ENCODE results near the gene ADAMTSL5. TPM values are rescaled to one million over a fixed set of nuclear protein-coding genes. Genes with fewer than 3 reads are reported as not detected.

ADAMTSL5 gene
- total RNA-seq, 3 donors from 2014 or later = 2.7 to 3.5 (median 3.3) TPM

- no peak for ATAC-seq
- intact Hi-C loops (cut with DNase I, micrococcal nuclease) = no loop called here
- no peak for DNase-seq
- Histone ChIP-seq H3K9me3 (no peaks in the 10 kb centered on the region), H3K36me3 (ENCODE audit: low read depth) (no peaks in the 10 kb centered on the region), H3K4me1 (ENCODE audit: low read depth) (no peaks in the 10 kb centered on the region), H3K4me3 (no peak overlapping the region)
- no peak for TF ChIP-seq CTCF (IDR thresholded peaks at IDR 0.05)
These were observed 15.1 kb downstream of the ADAMTSL5 start for GRCh38 chr19:1497578-1498235.

- Histone ChIP-seq H3K36me3 (ENCODE audit: low read depth) (no peaks in the 10 kb centered on the region), H3K4me3 (no peak overlapping the region), H3K9me3 (no peaks in the 10 kb centered on the region), H3K4me1 (ENCODE audit: low read depth) (no peaks in the 10 kb centered on the region)
- intact Hi-C loops (cut with DNase I, micrococcal nuclease) = no loop called here
- DNase-seq = no peak
- TF ChIP-seq CTCF (IDR thresholded peaks at IDR 0.05) = no peak
- ATAC-seq = no peak
These were observed 15.9 kb downstream of the ADAMTSL5 start for GRCh38 chr19:1496714-1497577.

GRCh38 chr19:1495799-1496713, 16.8 kb downstream of the ADAMTSL5 start:
- no peak for ATAC-seq
- intact Hi-C loops (cut with DNase I, micrococcal nuclease) = no loop called here
- no peak for TF ChIP-seq CTCF (IDR thresholded peaks at IDR 0.05)
- peaks cover 6% of the 10 kb centered on the region for H3K4me1 ChIP-seq (ENCODE audit: low read depth)
- no peaks in the 10 kb centered on the region for H3K36me3 ChIP-seq (ENCODE audit: low read depth)
- DNase-seq = no peak
- no peaks in the 10 kb centered on the region for H3K9me3 ChIP-seq
- no peak overlapping the region for H3K4me3 ChIP-seq

DNA sequence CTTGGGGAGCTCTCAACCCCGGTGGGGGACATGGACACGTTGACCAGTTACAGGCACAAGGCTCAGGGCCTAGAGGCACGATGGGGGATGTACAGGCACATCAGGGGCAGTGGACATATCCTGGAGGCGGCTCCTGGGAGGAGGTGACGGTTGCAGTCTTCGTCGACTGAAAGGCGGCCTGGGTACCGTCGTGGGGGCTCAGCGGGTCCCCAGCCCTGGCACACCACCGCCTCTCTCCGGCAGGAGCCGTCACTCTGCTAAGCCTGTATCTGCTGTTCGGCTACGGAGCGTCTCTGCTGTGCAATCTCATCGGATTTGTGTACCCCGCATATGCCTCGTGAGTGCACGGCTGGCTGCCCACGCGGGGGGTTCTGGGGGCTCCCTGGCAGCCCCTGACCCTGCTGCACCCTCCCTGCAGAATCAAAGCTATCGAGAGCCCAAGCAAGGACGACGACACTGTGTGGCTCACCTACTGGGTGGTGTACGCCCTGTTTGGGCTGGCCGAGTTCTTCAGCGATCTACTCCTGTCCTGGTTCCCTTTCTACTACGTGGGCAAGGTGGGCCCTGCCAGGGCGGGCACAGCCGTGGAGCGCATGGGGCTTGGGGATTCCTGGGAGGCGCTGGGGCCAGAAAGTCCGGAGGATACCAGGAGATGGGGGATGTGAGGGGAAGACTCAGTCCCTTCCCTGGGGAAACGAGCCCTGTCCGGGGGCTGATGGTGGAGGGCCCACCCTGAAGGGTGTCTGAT, 17.6 kb downstream of the ADAMTSL5 start:
- no peak overlapping the region for H3K4me3 ChIP-seq
- H3K36me3 ChIP-seq (ENCODE audit: low read depth) = no peaks in the 10 kb centered on the region
- intact Hi-C loops (cut with DNase I, micrococcal nuclease) = no loop called here
- no peak for DNase-seq
- no peak for TF ChIP-seq CTCF (IDR thresholded peaks at IDR 0.05)
- H3K4me1 ChIP-seq (ENCODE audit: low read depth) = peaks cover 6% of the 10 kb centered on the region
- no peak for ATAC-seq
- H3K9me3 ChIP-seq = no peaks in the 10 kb centered on the region

Measured in mucosa of descending colon (tissue), 3 donors.